Middle frontal gyrus (tissue), 1 donor: ENCODE measurements around the gene KRT72.

Experiments used
- DNase-seq: peaks from one replicate; pipeline ENCODE4 v3.0.0-alpha.2; 2015; ENCODE audit warnings: low spot score; ENCODE audit errors: extremely low spot score

KRT72 gene

DNA sequence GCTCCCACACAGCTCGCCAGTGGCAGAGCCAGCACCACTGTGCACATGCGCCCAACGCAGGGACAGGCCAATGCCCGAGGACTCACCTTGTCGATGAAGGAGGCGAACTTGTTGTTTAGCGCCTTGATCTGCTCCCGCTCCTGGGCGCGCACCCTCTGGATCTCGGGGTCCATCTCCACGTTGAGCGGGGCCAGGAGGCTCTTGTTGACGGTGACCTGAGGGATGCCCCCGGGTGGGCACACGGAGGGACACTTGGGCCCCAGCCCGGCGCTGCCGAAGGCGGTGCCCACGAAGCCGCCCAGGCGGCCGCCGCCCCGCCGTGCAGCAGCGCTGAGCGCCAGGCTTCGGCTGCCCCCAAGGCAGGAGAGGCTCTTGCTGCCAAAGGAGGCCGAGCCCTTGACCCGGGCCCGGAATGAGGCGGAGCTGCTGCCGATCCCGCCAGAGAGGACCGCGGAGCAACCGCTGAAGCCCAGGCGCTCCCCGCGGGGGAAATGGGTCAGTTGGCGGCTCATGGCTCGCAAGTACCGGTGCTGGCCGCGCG lies at the start of gene KRT72:
Gene KRT72 (minus strand): TSS at position 523 of the 541 bp plus-strand sequence. CDS start 11 bp downstream, at position 512.
- no peak for DNase-seq

DNA sequence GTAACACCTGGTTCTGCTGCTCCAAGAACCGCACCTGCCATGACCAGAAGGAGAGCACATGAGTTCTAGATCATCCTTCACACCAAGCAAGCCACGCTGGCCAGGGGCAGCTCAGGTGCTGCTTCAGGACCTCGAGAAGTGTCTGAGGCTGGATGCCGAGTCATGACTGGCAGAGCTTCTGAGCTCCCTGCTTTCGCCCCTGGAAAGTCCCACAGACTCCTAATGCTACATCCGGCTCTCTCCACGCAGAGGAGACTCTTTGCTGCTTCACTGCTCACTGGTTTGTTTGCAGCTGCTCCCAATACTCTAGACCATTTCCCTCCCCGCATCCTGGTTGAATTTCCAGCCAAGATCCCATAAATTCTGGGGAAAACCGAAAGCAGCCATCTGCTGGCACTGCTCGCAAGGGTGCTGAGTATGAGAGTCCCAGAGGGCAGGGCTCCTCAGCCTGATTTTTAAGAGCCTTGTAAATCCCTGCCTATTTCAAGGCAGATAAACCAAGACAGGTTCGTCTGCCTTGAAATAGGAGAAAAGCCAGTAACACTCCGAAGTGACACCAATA lies 49.3 kb upstream of the KRT72 start:
- no peak for DNase-seq

DNA sequence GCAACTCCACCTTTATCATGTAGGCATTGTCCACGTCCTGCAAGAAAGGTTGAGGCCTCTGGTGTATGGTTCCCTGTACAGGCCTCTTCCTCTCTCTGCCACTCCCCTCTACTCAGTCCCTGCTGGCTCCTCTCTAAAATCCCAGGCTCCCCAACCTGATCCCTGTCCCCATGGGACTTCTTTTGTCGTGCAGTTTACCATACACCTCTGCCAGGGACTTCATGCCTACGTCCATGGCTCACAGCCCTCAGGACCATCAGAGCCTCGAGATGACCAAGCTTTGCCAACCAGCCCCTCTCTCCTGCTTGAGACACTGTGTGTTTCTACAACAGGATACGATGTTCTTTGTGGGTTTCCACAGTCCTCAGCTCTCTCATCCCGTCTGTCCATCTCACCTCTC lies 47.8 kb upstream of the KRT72 start:
- DNase-seq, result no peak

DNA sequence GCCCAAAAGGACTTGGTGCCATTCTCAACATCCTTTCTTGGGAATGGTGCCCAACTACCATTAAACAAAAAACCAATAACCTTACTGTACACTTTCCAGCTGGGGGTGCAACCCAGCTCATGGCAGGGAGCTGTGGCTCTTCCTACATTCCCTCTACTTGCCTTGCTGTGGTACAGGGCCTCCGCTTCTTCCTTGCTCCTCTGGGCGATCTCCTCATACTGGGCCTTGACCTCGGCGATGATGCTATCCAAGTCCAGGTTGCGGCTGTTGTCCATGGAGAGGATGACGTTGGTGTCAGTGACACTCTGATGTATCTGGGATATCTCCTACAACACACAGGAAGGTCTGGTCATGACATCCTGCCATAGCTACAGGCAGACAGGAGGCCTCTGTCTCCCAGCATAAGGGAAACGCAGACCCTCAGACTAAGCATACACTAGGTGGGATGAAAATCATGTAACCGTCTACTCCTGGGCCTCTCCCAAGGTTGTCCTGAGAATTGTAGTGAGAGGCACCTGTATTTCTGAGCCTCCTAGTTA lies 46.8 kb upstream of the KRT72 start:
- DNase-seq, result no peak

DNA sequence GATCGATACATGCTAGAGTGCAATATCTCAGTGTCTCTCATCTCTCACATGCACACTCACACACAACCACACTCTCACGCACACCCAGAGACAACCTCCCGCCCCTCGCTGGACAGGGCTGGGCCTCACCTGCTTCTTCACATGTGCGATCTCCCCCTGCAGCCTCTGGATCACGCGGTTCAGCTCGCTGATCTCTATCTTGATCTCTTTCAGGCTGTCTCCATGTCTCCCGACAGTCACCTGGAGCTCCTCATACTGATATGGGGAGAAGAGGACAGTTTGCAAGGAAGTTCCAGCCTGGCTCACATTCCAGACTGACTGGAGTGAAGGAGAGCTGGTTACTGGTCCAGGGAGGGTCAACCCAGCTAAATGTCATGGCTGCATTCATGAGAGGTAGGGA lies 46.3 kb upstream of the KRT72 start:
- DNase-seq, result no peak

DNA sequence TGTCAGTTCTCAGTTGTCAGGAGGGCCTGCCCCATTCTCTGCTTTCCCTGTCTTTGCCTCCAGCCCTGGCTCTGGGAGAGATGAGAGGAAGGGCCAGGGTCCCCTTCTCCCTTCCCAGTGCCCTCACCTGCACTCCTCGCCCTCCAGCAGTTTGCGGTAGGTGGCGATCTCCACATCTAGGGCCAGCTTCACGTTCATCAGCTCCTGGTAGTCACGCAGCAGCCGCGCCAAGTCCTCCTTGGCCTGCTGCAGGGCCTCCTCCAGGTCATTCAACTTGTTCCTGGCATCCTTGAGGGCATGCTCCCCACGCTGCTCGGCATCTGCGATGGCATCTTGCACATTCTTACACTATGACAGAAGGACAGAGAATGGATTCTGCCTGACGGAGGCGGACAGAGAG lies 45.4 kb upstream of the KRT72 start:
- DNase-seq, result no peak

DNA sequence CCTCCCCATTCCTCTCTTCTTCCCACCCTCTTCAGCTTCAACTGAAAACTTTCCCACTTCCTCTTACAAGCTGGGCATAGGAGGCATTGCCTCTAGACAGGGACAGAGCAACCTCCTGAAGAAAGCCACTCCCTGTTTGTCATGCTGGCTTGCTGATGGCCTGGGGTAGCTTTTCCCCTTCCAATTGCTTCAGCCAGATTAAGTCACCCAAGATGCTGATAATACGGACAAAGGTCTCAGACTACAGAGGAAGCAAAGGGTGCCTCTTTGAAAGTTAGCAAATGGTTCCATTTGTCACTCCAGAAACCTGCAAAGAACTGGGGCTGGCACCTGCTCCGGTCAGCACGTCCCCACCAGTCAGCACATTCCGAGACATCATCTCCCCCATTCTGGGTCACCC lies 44.7 kb upstream of the KRT72 start:
- DNase-seq, result no peak

DNA sequence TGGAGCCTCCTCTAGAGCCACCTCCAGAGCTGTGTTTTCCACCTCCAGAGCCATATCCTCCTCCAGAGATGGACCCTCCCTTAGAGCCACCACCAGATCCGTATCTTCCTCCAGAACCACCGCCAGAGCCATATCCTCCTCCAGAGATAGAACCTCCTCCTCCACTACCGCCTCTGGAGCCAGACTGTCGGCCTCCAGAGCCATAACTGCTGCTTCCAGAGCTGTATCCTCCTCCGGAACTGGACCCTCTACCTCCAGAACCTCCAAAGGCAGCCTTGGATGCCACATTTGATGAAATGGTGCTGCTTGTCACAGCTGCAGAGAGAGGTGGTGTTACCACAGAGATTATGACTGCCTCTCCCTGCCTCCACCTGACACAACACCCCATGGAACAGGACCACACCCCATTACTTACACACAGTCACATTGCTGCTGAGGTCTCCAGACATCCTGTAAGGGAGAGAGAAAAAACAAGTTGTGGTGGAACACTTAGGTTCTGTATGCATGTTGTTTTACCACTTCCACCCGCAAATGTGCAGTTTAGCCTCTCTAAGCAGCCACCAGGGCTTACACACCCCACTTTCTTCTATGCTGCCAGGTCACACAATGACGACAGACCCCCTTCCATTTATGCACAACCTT lies 44.0 kb upstream of the KRT72 start:
- no peak for DNase-seq

DNA sequence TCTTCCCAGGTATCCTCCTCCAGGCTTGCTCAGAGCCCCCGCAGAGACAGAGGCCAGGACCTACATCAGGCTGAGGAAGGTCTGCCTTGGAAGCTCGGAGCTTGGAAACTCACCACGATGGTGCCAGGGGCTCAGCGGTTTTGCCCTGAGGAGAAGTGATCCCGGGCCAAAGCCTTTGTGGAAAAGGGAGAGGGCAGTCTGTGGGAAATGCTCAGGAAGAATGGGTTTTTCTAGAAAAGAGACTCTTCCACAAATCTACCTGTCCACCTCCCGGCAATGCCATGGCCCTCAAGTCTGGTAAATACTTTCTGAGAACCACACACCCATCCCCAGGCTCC lies 42.8 kb upstream of the KRT72 start:
- DNase-seq, result no peak

DNA sequence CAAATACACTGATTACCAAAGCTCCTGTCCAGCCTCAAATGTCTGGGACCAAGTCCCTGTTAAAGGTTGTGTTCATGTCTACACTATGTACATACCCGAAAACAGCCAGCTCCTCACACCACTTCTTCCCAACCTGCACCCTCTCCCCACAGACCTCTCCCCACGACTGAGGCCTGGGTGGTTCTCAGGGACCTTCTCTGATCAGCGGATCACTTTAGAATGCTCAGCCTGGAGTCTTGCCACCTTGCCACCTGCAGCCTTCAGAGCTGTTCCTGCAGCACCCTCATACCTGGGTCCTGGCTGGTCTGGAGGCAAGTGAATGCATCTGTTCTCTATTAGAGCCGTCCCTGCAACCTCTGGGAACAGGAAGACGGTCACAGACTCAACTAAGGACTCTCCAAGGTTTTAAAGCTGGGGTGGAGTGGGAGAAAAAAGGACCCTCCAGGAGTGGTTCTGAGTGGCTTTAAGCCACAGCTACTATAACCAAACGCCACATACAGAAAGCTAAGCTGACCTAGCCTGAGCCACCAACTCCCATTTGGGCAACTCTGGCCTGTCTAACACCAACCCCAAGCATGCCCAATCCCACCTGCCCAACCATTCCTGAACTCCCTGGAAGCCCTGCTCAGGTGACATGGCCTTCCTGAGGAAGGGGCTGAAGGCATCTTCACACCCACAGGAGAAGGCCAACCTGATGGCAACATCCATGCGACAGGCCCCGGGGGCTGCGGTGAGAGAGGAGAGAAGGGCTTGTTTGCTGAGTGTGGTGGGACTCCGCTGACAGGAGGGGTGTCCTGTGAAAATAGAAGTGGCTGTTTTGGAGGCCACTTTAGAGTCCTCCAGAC lies 42.2 kb upstream of the KRT72 start:
- DNase-seq, result no peak

DNA sequence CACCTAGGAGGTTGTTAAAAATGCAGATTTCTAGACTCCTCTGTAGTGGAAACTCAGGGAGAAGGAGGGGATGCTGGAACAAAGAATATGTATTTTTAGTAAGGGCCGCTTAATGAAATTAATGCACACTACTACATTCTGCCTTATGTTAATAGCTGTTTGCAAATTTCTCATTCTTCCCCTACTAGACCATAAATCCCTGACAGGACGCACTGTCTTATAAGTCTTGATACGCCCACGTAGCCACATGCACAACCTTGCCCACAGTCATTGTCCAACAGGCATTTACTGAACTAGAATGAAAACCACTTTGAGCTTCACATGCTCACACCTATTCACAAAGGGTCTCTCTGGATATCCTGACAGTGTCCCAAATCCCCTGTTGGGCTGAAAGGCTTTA lies 40.2 kb upstream of the KRT72 start:
- no peak for DNase-seq

DNA sequence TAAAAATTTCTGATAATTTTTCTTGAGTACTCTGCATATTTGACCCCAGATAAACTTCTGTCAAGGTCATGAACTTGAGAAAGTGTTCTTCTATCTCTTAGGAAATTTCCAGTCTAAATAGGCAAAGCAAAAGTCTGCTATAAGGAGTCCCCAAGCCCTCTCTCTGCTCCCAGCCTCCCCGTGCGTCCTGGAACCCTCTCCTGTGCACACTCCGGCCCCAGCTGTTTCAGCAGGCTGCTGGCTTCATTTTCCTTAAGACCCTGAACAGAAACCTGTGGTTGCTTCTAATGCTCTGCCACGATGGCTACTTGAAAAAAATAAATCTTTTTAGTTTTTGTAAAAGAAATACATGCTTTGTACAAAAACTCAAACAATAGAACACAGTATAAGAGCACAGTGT lies 36.0 kb upstream of the KRT72 start:
- DNase-seq, result no peak

DNA sequence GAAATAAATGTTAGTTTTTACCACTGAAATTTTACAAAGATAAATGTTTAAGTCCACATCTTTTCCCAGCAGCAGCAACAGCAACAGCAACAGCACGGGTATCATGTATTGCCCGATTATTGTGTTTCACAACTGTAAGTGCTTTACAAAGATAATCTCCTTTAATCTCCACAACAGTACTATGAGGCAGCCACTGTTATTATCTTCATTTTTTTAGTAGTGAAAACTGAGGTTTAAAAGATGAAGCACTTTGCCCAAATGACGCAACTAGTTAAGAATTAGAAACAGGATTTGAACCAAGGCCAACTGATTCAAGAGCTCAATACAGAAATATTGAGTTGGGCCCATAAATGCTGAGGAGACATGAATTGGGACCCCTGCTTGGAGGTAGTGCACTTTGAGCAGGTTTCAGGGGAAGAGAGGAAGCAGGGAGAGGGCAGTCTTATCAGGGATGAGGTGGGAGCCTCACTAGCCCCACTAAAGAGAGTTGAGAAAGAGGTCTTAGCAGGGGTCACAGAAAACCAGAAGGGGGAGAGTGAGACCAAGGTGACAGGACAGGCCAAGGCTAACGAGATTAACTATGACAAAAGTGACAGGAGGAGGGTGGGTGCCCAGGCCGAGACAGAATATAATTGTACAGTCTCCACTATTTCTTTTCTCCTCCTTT lies 35.5 kb upstream of the KRT72 start:
- no peak for DNase-seq

DNA sequence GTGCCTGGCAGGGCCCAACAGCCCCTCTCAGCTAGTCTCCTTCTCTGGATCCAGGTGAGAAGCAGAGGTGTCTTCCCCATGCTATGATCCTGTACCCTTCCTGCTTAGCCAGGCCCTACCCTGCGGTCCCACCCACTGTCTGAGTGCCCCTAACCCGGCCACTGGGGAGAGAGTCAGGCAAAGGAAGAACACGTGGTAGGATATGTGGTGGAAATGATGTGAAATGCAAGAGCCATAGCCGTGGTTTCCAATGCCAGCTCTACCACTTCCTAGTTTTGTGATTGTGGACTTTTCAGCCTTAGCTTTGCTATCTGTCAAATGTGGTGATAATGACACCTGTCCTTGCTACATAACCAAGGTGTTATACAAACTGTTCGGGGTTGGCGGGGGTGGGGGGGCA lies 34.9 kb upstream of the KRT72 start:
- no peak for DNase-seq

DNA sequence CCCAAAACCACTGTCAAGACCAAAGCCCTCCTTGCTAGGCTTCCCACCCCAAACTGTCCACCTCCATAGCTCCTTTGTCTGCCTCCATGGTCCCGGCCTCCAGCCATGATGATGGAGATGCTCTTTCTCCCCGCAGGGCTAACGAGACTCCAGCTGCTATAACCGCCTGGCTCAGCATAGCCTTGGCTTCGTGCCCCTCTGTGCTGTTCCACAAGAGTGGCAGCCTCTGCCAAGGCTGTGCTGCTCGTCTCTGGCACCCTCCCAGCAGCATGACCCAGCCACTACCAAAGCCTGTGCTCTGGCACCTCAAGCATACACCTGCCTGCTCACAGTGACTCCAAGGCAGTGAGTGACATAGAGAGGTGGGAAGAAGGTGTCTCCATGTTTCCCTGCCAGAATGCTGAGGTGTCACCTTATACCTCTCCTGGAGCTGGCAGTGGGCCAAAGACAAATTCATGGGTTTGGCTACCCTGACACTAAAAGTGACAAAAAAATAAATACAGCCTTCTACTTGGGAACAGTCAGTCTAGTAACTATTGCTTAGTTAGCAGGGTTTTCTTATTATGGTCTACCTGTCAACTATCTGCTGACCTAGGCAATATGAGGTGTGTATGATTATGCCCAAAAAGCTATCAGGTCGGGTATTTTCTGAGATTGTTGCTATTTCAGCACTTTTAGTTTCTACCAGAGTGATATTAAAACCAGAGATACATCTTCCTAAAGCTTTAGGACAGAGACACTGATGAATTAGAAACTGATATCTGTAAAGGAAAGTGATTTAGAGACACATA lies 33.2 kb upstream of the KRT72 start:
- DNase-seq, result peak; percentile 61

DNA sequence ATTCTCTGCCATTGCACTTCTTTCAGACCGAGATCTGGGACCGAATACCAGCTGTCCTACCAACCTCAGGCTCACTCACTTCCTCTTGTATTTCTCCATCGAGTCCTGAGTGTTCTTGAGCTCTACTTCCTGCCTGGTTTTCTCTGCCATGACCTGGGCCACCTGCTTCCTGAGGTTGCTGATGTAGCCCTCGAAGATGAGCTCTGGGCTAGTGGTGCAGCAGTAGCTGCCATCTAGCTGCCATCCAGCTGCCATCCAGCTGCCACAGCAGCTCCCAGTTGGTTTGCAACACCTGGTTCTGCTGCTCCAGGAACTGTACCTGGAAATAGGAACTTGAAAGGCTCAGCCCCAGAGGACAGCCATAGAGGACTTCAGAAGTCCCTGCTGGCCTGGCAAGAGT lies 32.1 kb upstream of the KRT72 start:
- DNase-seq, result no peak

DNA sequence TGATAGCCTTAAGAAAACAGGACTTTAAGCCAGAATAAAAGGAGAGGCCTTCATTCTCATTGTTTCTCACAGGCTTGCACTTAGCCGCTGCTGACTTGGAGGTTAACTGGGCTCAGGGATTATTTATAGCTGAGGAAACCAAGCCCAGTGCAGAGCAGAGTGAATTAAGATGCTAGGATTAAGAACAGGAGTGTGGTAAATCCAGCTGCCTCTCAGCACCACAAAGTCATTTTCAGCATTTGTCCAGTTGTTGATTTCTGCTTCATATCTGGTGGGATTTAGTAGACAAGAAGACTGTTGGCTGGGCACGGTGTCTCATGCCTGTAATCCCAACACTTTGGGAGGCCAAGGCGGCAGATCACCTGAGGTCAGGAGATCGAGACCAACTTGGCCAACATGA lies 31.4 kb upstream of the KRT72 start:
- DNase-seq, result no peak

DNA sequence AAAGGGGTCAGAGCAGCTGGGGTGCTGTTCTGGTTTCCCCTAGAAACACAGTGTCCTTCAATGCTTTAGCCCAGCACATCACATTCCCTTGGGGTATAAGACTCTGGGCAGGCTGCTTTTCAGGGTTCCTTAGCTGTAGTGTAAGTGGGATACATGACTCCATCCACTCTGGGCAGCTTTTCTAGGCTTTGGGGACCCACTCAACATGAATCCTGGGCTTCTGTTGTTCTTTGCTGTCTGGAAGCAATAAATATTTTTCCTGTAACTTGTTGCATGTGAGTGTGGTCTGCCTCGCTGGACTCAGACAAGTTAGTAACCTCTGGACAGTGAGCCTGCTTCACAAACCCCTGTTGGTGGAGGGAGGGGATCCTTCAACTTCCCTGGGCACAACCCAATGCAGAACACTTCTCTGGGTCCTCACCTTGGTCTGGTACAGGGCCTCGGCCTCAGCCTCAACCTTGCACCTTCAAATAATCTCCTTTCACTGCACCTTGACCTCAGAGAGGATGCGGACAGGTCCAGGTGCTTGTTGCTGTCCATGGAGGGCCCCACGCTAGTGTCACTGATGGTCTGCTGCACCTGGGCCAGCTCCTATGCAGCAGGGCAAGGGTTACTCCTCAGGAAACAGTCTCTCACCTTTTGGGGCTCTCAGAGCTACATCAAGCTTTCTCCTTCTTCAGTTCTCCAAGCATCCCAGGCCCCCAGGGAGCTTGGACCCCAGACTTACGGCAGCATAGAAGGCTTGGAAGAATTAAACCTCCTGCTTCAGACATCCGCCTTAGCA lies 30.6 kb upstream of the KRT72 start:
- no peak for DNase-seq

DNA sequence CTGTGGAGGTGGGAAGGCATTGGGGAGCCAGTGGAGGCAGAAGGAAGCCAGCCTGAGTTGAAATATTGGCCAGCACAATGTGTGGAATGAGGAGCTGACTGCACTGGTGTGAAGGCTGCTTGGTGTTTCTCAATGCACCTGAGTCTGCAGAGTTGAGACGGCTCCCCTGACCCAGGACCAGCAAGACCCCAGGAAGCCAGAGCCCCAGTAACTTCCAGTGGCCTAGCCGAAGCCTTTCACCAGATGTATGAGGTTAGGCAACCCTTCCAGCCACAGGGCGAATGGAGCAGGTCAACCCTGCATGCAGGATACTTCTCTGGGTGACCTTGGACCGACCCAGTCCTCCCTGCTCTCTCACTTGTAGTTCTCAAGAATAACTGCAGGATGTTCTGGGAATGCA lies 30.0 kb upstream of the KRT72 start:
- no peak for DNase-seq

DNA sequence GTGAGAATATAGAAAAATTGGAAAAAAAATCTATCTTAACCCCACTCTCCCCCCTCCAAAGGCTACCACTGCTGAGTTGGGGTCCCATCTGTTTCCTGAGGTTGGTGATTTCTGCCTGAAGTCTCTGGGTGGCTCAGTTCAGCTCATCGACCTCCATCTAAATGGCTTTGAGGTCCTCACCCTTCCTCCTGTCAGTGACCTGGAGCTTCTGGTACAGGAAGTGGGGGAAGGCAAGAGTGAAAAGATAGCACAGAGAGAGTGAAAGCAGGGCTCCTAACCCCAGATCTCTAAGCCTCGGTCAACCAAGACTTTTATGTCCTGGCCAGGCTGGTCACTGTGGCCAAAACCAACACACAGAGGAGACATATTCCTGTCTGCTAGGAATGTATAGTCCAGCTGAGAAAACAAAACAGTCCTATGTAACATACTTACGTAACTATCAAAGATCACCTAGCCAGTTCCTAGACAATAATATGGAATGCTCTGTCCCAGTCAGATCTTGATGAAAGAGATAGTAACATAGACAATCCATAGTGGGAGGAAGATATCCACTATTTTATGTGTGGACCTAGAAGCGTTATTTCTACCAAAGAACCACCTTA lies 29.4 kb upstream of the KRT72 start:
- no peak for DNase-seq
